Spleen (tissue), 7 donors: ENCODE results near the gene ARHGAP45.

Experiments used
- POLR2AphosphoS5 ChIP-seq, 3 donors: sonication (generic); formaldehyde crosslinking; IDR thresholded peaks; one replicate each; pipeline ENCODE4 v1.5.1; 2017; ENCODE audit warnings: antibody characterized with exemption in 3 of 3
- TF ChIP-seq, protein P1 (sequence below), 11 experiments: fragments of 200-600 bp in 7 of 11; fragments of 450-650 bp in 4 of 11; sonication (generic) in 4 of 11; IDR thresholded peaks in 8 of 11; conservative IDR thresholded peaks in 3 of 11; 1 replicate in 7 of 11; 2 replicates in 4 of 11; pipeline versions ENCODE4 v1.4.0 to v1.8.0; 2016 to 2021; ENCODE audit warnings: antibody characterized with exemption in 11 of 11, inconsistent platforms in 4 of 11, mild to moderate bottlenecking in 1 of 11
- donor health status: DM: no; HTN: no; CAD: no; lungs with moderate emphysema.
- donor health status: DM: no; HTN: no; CAD: no.
- donor health status: DM: no; HTN: no; CAD: no.

DNA sequence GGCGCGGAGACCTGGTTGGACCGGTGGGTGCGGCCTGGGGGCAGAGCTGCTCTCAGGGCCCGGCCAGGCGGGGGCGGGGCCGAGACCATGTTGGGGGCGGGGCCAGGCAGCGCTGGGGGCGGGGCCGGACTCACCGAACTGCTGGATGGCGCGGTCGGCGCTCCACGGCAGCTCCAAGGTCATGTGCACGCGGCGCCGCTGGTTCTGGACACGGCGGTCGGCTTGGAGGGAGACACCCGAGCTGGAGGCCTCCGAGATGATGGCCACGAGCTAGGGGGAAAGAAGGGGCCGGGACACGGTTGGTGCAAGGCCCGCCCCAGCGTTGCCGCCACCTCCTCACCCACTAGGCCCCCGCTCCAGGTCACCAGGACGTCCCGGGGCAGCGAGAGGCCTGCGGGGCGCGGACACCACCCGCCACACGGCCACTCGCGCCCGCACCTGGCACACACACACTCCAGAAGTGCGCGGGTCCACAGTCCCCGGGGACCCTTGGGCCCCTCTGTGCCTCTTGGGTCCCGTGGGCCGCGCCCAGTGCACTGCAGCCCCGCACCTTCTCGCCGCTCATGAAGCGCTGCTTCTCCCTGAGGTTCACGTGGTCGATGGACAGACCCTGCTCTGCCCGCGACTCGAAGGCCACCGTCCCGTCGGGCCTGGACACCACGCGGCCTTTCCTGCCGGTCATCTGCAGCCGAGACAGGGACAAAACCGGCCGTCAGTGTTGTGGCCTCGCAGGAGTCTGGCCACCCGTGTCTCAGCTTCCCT, 45.5 kb downstream of the ARHGAP45 start:
- peak in 2 of 3 donors; percentile 31 to 81 for TF ChIP-seq POLR2AphosphoS5 (IDR thresholded peaks at IDR 0.05)
- TF ChIP-seq, protein P1, sequence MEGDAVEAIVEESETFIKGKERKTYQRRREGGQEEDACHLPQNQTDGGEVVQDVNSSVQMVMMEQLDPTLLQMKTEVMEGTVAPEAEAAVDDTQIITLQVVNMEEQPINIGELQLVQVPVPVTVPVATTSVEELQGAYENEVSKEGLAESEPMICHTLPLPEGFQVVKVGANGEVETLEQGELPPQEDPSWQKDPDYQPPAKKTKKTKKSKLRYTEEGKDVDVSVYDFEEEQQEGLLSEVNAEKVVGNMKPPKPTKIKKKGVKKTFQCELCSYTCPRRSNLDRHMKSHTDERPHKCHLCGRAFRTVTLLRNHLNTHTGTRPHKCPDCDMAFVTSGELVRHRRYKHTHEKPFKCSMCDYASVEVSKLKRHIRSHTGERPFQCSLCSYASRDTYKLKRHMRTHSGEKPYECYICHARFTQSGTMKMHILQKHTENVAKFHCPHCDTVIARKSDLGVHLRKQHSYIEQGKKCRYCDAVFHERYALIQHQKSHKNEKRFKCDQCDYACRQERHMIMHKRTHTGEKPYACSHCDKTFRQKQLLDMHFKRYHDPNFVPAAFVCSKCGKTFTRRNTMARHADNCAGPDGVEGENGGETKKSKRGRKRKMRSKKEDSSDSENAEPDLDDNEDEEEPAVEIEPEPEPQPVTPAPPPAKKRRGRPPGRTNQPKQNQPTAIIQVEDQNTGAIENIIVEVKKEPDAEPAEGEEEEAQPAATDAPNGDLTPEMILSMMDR (IDR thresholded peaks at IDR 0.05 in 8 of 11, conservative IDR thresholded peaks at IDR 0.05 in 3 of 11): no peak
